Panc1 (cell line): ENCODE measurements around the gene KDM4B.

ENCODE experiments used
- POLR2AphosphoS5 ChIP-seq: IDR thresholded peaks from 2 replicates; pipeline ENCODE4 v1.6.1; 2012; ENCODE audit warnings: mild to moderate bottlenecking, low read depth, low read length, moderate library complexity
- REST ChIP-seq, 2 experiments: IDR thresholded peaks; 2 replicates each; pipeline ENCODE4 v1.6.1; 2011 to 2012; ENCODE audit warnings: low read depth in 2 of 2, control low read depth in 1 of 2, low read length in 1 of 2, mild to moderate bottlenecking in 1 of 2, moderate library complexity in 1 of 2; ENCODE audit not compliant: insufficient read depth in 1 of 2

GRCh38 chr19:5051619-5052018 lies 82.7 kb downstream of the KDM4B start:
- TF ChIP-seq REST (IDR thresholded peaks at IDR 0.05; ENCODE audit: insufficient read depth in 1 of 2, low read depth in 2 of 2, low read length in 1 of 2) (no peak), POLR2AphosphoS5 (no peak)
